Measurements from ENCODE around the gene ITSN2. TPM values are rescaled to one million over a fixed set of nuclear protein-coding genes. Genes with fewer than 3 reads are reported as not detected.

ITSN2 gene
- total RNA-seq, 1 experiment from 2014 or later = 26.5 TPM

DNA sequence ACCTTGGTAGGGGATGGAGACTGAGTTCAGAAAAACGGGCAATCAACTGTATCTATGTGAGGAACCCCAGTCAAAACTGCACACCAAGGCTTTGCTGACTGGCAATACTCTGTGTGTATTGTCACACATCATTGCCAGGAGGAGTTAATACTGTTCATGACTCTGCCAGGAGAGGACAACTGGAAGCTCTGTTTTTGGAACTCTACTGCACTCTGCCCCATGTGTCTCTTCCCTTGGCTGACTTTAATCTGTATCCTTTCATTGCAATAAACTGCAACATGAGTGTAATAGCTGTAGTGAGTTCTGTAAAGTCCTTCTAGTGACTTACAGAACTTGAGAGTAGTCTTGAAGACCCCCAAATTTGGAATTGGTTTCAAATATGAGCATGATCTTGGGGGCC is 113.2 kb downstream of the ITSN2 start:
- H3K79me2 ChIP-seq (ENCODE audit: insufficient read depth, low read length) = no peaks in the 10 kb centered on the region
- H3K27me3 ChIP-seq (ENCODE audit: insufficient read depth, low read length) = no peaks in the 10 kb centered on the region
- H3K4me1 ChIP-seq (ENCODE audit: control insufficient read depth in 1 of 2, insufficient read depth in 2 of 2, low read length in 2 of 2) = no peaks in the 10 kb centered on the region
- H3K4me2 ChIP-seq (ENCODE audit: low read length) = no peak overlapping the region
- H3K36me3 ChIP-seq (ENCODE audit: control insufficient read depth in 1 of 2, insufficient read depth in 2 of 2, low read length in 2 of 2) = peaks cover 0 to 3% of the 10 kb centered on the region in 2 experiments; a peak in 1 of 4 replicates
- no peaks in the 10 kb centered on the region for H4K20me1 ChIP-seq (ENCODE audit: insufficient read depth)
- intact Hi-C loops (cut with micrococcal nuclease) = no loop called here
- no peak overlapping the region for H2AFZ ChIP-seq (ENCODE audit: low read depth, low read length, poor library complexity, severe bottlenecking)
- no peaks in the 10 kb centered on the region for H3K9me3 ChIP-seq (ENCODE audit: control insufficient read depth in 1 of 2, insufficient read depth in 1 of 2, low read depth in 1 of 2, low read length in 2 of 2)
- CTCF ChIA-PET = no interaction called here
- RAD21 ChIA-PET (ENCODE audit: low non-redundant PET in 1 of 2, low total read pairs in 2 of 2, uncharacterized antibody in 2 of 2, unreplicated experiment in 2 of 2) = no interaction called here
- POLR2A ChIA-PET = no interaction called here
- no peak overlapping the region for H3K4me3 ChIP-seq (replicated peaks in 1 of 2; ENCODE audit: low read depth in 1 of 2, low read length in 2 of 2)
- no TSS peak for BruUV-seq (replicated peaks)
- H3K9ac ChIP-seq (ENCODE audit: low read length) = no peak overlapping the region
- no peaks in the 10 kb centered on the region for H3K9me2 ChIP-seq (ENCODE audit: insufficient read depth)
- no peak overlapping the region for H3K27ac ChIP-seq (ENCODE audit: low read depth, low read length)
- no peak for DNase-seq (ENCODE audit: low read depth, low spot score)
- TF ChIP-seq REST (IDR thresholded peaks at IDR 0.05; ENCODE audit: low read depth) (no peak), SIN3A (IDR thresholded peaks at IDR 0.05; ENCODE audit: low read depth) (no peak), JUND (IDR thresholded peaks at IDR 0.05) (no peak), POLR2AphosphoS5 (IDR thresholded peaks at IDR 0.05; ENCODE audit: low read depth, low read length) (no peak), SP1 (IDR thresholded peaks at IDR 0.05; ENCODE audit: low read depth) (no peak), FOSL1 (IDR thresholded peaks at IDR 0.05; ENCODE audit: low read depth) (no peak), YY1 (IDR thresholded peaks at IDR 0.05; ENCODE audit: extremely low read depth, insufficient replicate concordance, low read depth, low read length) (no peak), EZH2 (IDR thresholded peaks at IDR 0.05) (no peak), CTCF (IDR thresholded peaks at IDR 0.05 in 2 of 3, conservative IDR thresholded peaks at IDR 0.05 in 1 of 3; ENCODE audit: borderline replicate concordance in 1 of 3, insufficient read depth in 1 of 3, low read depth in 2 of 3, low read length in 2 of 3) (no peak), EGR1 (IDR thresholded peaks at IDR 0.05; ENCODE audit: low read depth) (no peak), RAD21 (IDR thresholded peaks at IDR 0.05; ENCODE audit: low read depth) (no peak), MAX (IDR thresholded peaks at IDR 0.05) (no peak), ZBTB33 (IDR thresholded peaks at IDR 0.05; ENCODE audit: extremely low read depth, insufficient replicate concordance, low read length) (no peak), SRF (IDR thresholded peaks at IDR 0.05; ENCODE audit: low read depth) (no peak), EZH2phosphoT487 (IDR thresholded peaks at IDR 0.05; ENCODE audit: borderline replicate concordance) (no peak), ZNF274 (IDR thresholded peaks at IDR 0.05; ENCODE audit: low read depth, low read length) (no peak), CBX3 (IDR thresholded peaks at IDR 0.05; ENCODE audit: low read depth) (no peak)
- TF ChIP-seq, protein P1, sequence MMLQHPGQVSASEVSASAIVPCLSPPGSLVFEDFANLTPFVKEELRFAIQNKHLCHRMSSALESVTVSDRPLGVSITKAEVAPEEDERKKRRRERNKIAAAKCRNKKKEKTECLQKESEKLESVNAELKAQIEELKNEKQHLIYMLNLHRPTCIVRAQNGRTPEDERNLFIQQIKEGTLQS (IDR thresholded peaks at IDR 0.05) = no peak
- ATAC-seq = no peak

Data from HCT116 (cell line).